BLaER1 (cell line): ENCODE results near the gene NACAD.

Source experiments
- H3K27ac ChIP-seq: shearing (Covaris generic); formaldehyde crosslinking; 2 replicates; pipeline ENCODE4 v1.8.1; 2022
- H3K27me3 ChIP-seq: shearing (Covaris generic); formaldehyde crosslinking; 2 replicates; pipeline ENCODE4 v1.8.1; 2022
- H3K36me3 ChIP-seq: shearing (Covaris generic); formaldehyde crosslinking; 2 replicates; pipeline ENCODE4 v1.8.1; 2022
- H3K4me1 ChIP-seq: shearing (Covaris generic); formaldehyde crosslinking; 2 replicates; pipeline ENCODE4 v1.8.1; 2022
- H3K4me2 ChIP-seq: shearing (Covaris generic); formaldehyde crosslinking; 2 replicates; pipeline ENCODE4 v1.8.1; 2022
- H3K4me3 ChIP-seq: shearing (Covaris generic); formaldehyde crosslinking; 2 replicates; pipeline ENCODE4 v1.8.1; 2022
- H3K9ac ChIP-seq: shearing (Covaris generic); formaldehyde crosslinking; 2 replicates; pipeline ENCODE4 v1.8.1; 2022
- H3K9me3 ChIP-seq: shearing (Covaris generic); formaldehyde crosslinking; 2 replicates; pipeline ENCODE4 v1.8.1; 2022
- H4K20me1 ChIP-seq: shearing (Covaris generic); formaldehyde crosslinking; 2 replicates; pipeline ENCODE4 v1.8.1; 2022
- Cebpa-rat ChIP-seq: shearing (Covaris generic); IDR thresholded peaks from 2 replicates; pipeline ENCODE4 v1.8.1; 2022

NACAD gene

GRCh38 chr7:45032421-45032820 lies 56.3 kb downstream of the NACAD start:
- Histone ChIP-seq H3K4me1 (peaks cover 76% of the 10 kb centered on the region), H3K27ac (0 out of 2 replicates have a peak overlapping the region, but pooled peaks have one; percentile 5), H3K27me3 (no peaks in the 10 kb centered on the region), H3K36me3 (peaks cover 66% of the 10 kb centered on the region), H3K4me3 (no peak overlapping the region), H3K4me2 (no peak overlapping the region), H3K9me3 (no peaks in the 10 kb centered on the region), H3K9ac (no peak overlapping the region), H4K20me1 (peaks cover 77% of the 10 kb centered on the region)
- no peak for TF ChIP-seq Cebpa-rat

DNA sequence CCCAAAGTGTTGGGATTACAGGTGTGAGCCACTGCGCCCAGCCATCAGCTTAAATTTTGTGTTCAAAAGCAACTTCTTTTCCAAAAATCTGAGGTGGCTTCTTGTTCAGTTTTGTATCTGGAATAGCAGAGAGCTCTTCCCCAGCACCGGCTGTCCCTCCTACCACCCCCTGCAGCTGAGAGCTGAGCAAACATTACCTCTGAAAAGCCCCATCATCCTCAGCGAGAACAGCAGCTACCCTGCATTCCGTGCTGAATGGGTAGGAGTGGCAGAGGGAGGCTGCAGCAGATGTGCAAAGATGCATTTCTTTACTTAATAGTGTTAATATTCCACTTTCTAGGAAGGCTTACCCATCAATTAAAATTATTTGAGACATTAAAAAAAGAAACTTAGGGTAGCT lies 56.9 kb downstream of the NACAD start:
- peaks cover 71% of the 10 kb centered on the region for H4K20me1 ChIP-seq
- H3K27ac ChIP-seq = no peak overlapping the region
- peaks cover 75% of the 10 kb centered on the region for H3K4me1 ChIP-seq
- H3K9me3 ChIP-seq = no peaks in the 10 kb centered on the region
- no peaks in the 10 kb centered on the region for H3K27me3 ChIP-seq
- H3K4me3 ChIP-seq = no peak overlapping the region
- peak overlapping the region; percentile 31; the same call in 1 of the 2 replicates for H3K4me2 ChIP-seq
- TF ChIP-seq Cebpa-rat = no peak
- no peak overlapping the region for H3K9ac ChIP-seq
- H3K36me3 ChIP-seq = peaks cover 60% of the 10 kb centered on the region
